Uterus (tissue), 4 donors: ENCODE results near the gene DLK2. TPM values are rescaled to one million over a fixed set of nuclear protein-coding genes. Genes with fewer than 3 reads are reported as not detected.
"Not testable (repeated sequence)": the region's sequence is repeated elsewhere in the genome, so short reads cannot be mapped to it uniquely, and the experiment has no call there.

Source experiments
- DNase-seq, 2 donors: peaks; one replicate each; pipeline ENCODE4 v3.0.0-alpha.2; 2019 to 2020
- H3K27ac ChIP-seq, 2 donors: fragments of 200-600 bp; sonication (generic); 1 replicate in 1 of 2; 2 replicates in 1 of 2; pipeline ENCODE4 v1.5.1; 2016 to 2018
- H3K27me3 ChIP-seq, 2 donors: fragments of 200-600 bp; sonication (generic); one replicate each; pipeline ENCODE4 v1.5.1; 2018 to 2019; ENCODE audit warnings: control low read depth in 1 of 2
- H3K36me3 ChIP-seq, 2 donors: fragments of 200-600 bp; sonication (generic); one replicate each; pipeline ENCODE4 v1.5.1; 2019; ENCODE audit warnings: control low read depth in 1 of 2
- H3K4me1 ChIP-seq, 2 donors: fragments of 200-600 bp; sonication (generic); one replicate each; pipeline ENCODE4 v1.5.1; 2018 to 2019; ENCODE audit warnings: control low read depth in 1 of 2
- H3K4me3 ChIP-seq, 2 donors: fragments of 200-600 bp; sonication (generic); 1 replicate in 1 of 2; 2 replicates in 1 of 2; pipeline ENCODE4 v1.5.1; 2018 to 2019; ENCODE audit warnings: mild to moderate bottlenecking in 1 of 2
- H3K9me3 ChIP-seq, 2 donors: fragments of 200-600 bp; sonication (generic); one replicate each; pipeline ENCODE4 v1.5.1; 2019; ENCODE audit warnings: control low read depth in 1 of 2
- CTCF ChIP-seq, 4 experiments: fragments of 200-600 bp in 2 of 4; fragments of 450-650 bp in 2 of 4; sonication (generic) in 2 of 4; IDR thresholded peaks; one replicate each; pipeline ENCODE4 v1.5.1; 2016 to 2019; ENCODE audit warnings: antibody characterized with exemption in 4 of 4, mild to moderate bottlenecking in 2 of 4, moderate library complexity in 1 of 4
- POLR2A ChIP-seq, 2 donors: fragments of 450-650 bp; IDR thresholded peaks; one replicate each; pipeline ENCODE4 v1.6.1; 2016; ENCODE audit warnings: antibody characterized with exemption in 2 of 2, mild to moderate bottlenecking in 1 of 2, moderate library complexity in 1 of 2
- intact Hi-C: fragments of 100-400 bp; cut with DNase I; formaldehyde crosslinking; loops from one replicate; pipeline ENCODE4 v1.15.1; 2023; ENCODE audit warnings: low total_unique reads
- total RNA-seq, 4 donors: library from RNA; depleted of rRNA in 3 of 4; stranded (reverse); fragments of >200 nt in 3 of 4; gene quantifications; one replicate each; pipeline versions ENCODE4 v1.1.0 to v1.2.4, GENCODE V29; 2014 to 2023
- donor health status: DM: yes; HTN: yes; CAD: no.

Gene DLK2
- total RNA-seq, 4 donors from 2014 or later: 1.9 to 3.3 TPM; not detected in 2

GRCh38 chr6:43412541-43412940, 42.8 kb downstream of the DLK2 start:
- Histone ChIP-seq H3K4me3 (no peak overlapping the region), H3K36me3 (no peaks in the 10 kb centered on the region), H3K4me1 (no peaks in the 10 kb centered on the region), H3K27me3 (no peaks in the 10 kb centered on the region), H3K27ac (no peak overlapping the region), H3K9me3 (no peaks in the 10 kb centered on the region)
- no peak for TF ChIP-seq CTCF (IDR thresholded peaks at IDR 0.05)
- no peak for TF ChIP-seq POLR2A (IDR thresholded peaks at IDR 0.05)
- intact Hi-C loops: no loop called here
- no peak for DNase-seq

- H3K4me1 ChIP-seq, H3K36me3 ChIP-seq, H3K4me3 ChIP-seq, DNase-seq, H3K9me3 ChIP-seq, H3K27me3 ChIP-seq, H3K27ac ChIP-seq, intact Hi-C loops: not testable (repeated sequence)
These were observed 44.6 kb downstream of the DLK2 start for GRCh38 chr6:43410776-43411175.

- no peak overlapping the region for H3K4me3 ChIP-seq
- TF ChIP-seq POLR2A (IDR thresholded peaks at IDR 0.05) (no peak), CTCF (IDR thresholded peaks at IDR 0.05) (no peak)
- no peaks in the 10 kb centered on the region for H3K4me1 ChIP-seq
- DNase-seq: no peak
- H3K27ac ChIP-seq: no peak overlapping the region
- H3K36me3 ChIP-seq: no peaks in the 10 kb centered on the region
- no peaks in the 10 kb centered on the region for H3K9me3 ChIP-seq
- no peaks in the 10 kb centered on the region for H3K27me3 ChIP-seq
- intact Hi-C loops: no loop called here
These were observed 47.1 kb downstream of the DLK2 start for GRCh38 chr6:43408259-43408658.

GRCh38 chr6:43407296-43407695, 48.1 kb downstream of the DLK2 start:
- no peak for DNase-seq
- no peak for TF ChIP-seq CTCF (IDR thresholded peaks at IDR 0.05)
- TF ChIP-seq POLR2A (IDR thresholded peaks at IDR 0.05): no peak
- H3K4me3 ChIP-seq: no peak overlapping the region
- no peak overlapping the region for H3K27ac ChIP-seq
- no peaks in the 10 kb centered on the region for H3K9me3 ChIP-seq
- H3K27me3 ChIP-seq: no peaks in the 10 kb centered on the region
- intact Hi-C loops: no loop called here
- H3K36me3 ChIP-seq: no peaks in the 10 kb centered on the region
- no peaks in the 10 kb centered on the region for H3K4me1 ChIP-seq

- Histone ChIP-seq H3K4me1 (no peaks in the 10 kb centered on the region), H3K36me3 (no peaks in the 10 kb centered on the region), H3K9me3 (no peaks in the 10 kb centered on the region), H3K27me3 (no peaks in the 10 kb centered on the region), H3K4me3 (no peak overlapping the region), H3K27ac (no peak overlapping the region)
- no peak for DNase-seq
- TF ChIP-seq CTCF (IDR thresholded peaks at IDR 0.05): no peak
- TF ChIP-seq POLR2A (IDR thresholded peaks at IDR 0.05): no peak
- intact Hi-C loops: no loop called here
These were observed 50.0 kb downstream of the DLK2 start for GRCh38 chr6:43405354-43405753.

GRCh38 chr6:43402820-43403219, 52.5 kb downstream of the DLK2 start:
- TF ChIP-seq POLR2A (IDR thresholded peaks at IDR 0.05) (no peak), CTCF (IDR thresholded peaks at IDR 0.05) (no peak)

More at GRCh38 chr6:43402820-43403219, 52.5 kb downstream of the DLK2 start:
- Histone ChIP-seq H3K4me3 (no peak overlapping the region), H3K36me3 (no peaks in the 10 kb centered on the region), H3K27me3 (no peaks in the 10 kb centered on the region), H3K4me1 (no peaks in the 10 kb centered on the region), H3K27ac (no peak overlapping the region), H3K9me3 (no peaks in the 10 kb centered on the region)
- intact Hi-C loops: no loop called here
- DNase-seq: no peak
